HepG2 (cell line): ENCODE data around the gene C2orf49. TPM values are rescaled to one million over a fixed set of nuclear protein-coding genes. Genes with fewer than 3 reads are reported as not detected.
A peak's percentile ranks its signal among the peaks of the same experiment; 100 is the strongest.

ENCODE experiments used
- GATAD2A ChIP-seq: IDR thresholded peaks from 2 replicates; pipeline ENCODE4 v1.6.1; 2016
- HNRNPUL1 ChIP-seq: fragments of 200-400 bp; formaldehyde crosslinking; IDR thresholded peaks from 2 replicates; pipeline ENCODE4 v1.6.1; 2017; ENCODE audit warnings: low read depth, mild to moderate bottlenecking, low read length, moderate library complexity
- JARID2 ChIP-seq: sonication (generic); formaldehyde crosslinking; IDR thresholded peaks from 2 replicates; pipeline ENCODE4 v1.8.1; 2023; ENCODE audit warnings: missing genetic modification reagents, inconsistent platforms; ENCODE audit not compliant: insufficient replicate concordance
- JUND ChIP-seq: sonication (generic); formaldehyde crosslinking; IDR thresholded peaks from 2 replicates; pipeline ENCODE4 v1.8.0; 2022; ENCODE audit warnings: mild to moderate bottlenecking, missing genetic modification reagents
- KLF6 ChIP-seq: IDR thresholded peaks from 2 replicates; pipeline ENCODE4 v1.8.0; 2016; ENCODE audit warnings: missing biosample characterization, missing genetic modification reagents
- MZF1 ChIP-seq: sonication (generic); formaldehyde crosslinking; IDR thresholded peaks from 2 replicates; pipeline ENCODE4 v1.8.1; 2023; ENCODE audit warnings: mild to moderate bottlenecking, missing genetic modification reagents, borderline replicate concordance
- NFE2 ChIP-seq: sonication (generic); formaldehyde crosslinking; IDR thresholded peaks from 2 replicates; pipeline ENCODE4 v1.4.0; 2020; ENCODE audit warnings: missing genetic modification reagents
- NR2F6 ChIP-seq, 2 experiments: IDR thresholded peaks; 2 replicates each; pipeline ENCODE4 v1.6.1; 2016; ENCODE audit warnings: antibody characterized with exemption in 1 of 2, mild to moderate bottlenecking in 1 of 2
- SAP130 ChIP-seq: IDR thresholded peaks from 2 replicates; pipeline ENCODE4 v1.6.1; 2016; ENCODE audit warnings: low read depth
- ZFAT ChIP-seq: sonication (generic); formaldehyde crosslinking; conservative IDR thresholded peaks from 2 replicates; pipeline ENCODE4 v1.8.1; 2023; ENCODE audit warnings: missing genetic modification reagents, inconsistent platforms
- ZNF101 ChIP-seq: sonication (generic); formaldehyde crosslinking; IDR thresholded peaks from 2 replicates; pipeline ENCODE4 v1.4.0; 2020; ENCODE audit warnings: mild to moderate bottlenecking, low read depth, missing genetic modification reagents, borderline replicate concordance
- ZNF20 ChIP-seq: sonication (generic); formaldehyde crosslinking; IDR thresholded peaks from 2 replicates; pipeline ENCODE4 v1.4.0; 2020; ENCODE audit warnings: mild to moderate bottlenecking, moderate library complexity, missing genetic modification reagents
- ZNF274 ChIP-seq: sonication (generic); formaldehyde crosslinking; IDR thresholded peaks from 2 replicates; pipeline ENCODE4 v1.5.1; 2020; ENCODE audit warnings: mild to moderate bottlenecking, missing genetic modification reagents
- ZNF431 ChIP-seq: sonication (generic); formaldehyde crosslinking; IDR thresholded peaks from 2 replicates; pipeline ENCODE4 v1.9.0; 2022; ENCODE audit warnings: missing genetic modification reagents, low read depth, mild to moderate bottlenecking, borderline replicate concordance
- ZNF496 ChIP-seq: sonication (generic); formaldehyde crosslinking; IDR thresholded peaks from 2 replicates; pipeline ENCODE4 v1.8.1; 2023; ENCODE audit warnings: mild to moderate bottlenecking, moderate library complexity, missing genetic modification reagents; ENCODE audit not compliant: insufficient replicate concordance
- ZNF883 ChIP-seq: sonication (generic); formaldehyde crosslinking; IDR thresholded peaks from 2 replicates; pipeline ENCODE4 v1.5.1; 2020; ENCODE audit warnings: mild to moderate bottlenecking, missing genetic modification reagents; ENCODE audit errors: not compliant biosample characterization
- ZSCAN21 ChIP-seq: sonication (generic); formaldehyde crosslinking; IDR thresholded peaks from 2 replicates; pipeline ENCODE4 v1.8.0; 2022; ENCODE audit warnings: mild to moderate bottlenecking, missing genetic modification reagents, moderate library complexity, borderline replicate concordance
- polyA plus RNA-seq, 8 experiments: library from polyadenylated mRNA; depleted of rRNA in 3 of 8; stranded (reverse) in 7 of 8; unstranded in 1 of 8; fragments of >200 nt; fragmentation: Illumina TruSeq in 4 of 8; extraction: Trizol in 4 of 8; gene quantifications; 2 replicates each; pipeline versions ENCODE4 v1.2.1 to v1.2.3, GENCODE V29; 2011 to 2016; ENCODE audit warnings: low read depth in 4 of 8, missing spikeins in 1 of 8, mixed read lengths in 1 of 8; ENCODE audit not compliant: insufficient read depth in 1 of 8
- total RNA-seq, 5 experiments: library from RNA; depleted of rRNA; stranded (reverse); fragments of >200 nt; fragmentation: Illumina TruSeq; extraction: Trizol; gene quantifications; 2 replicates each; pipeline ENCODE4 v1.2.3, GENCODE V29; 2016; ENCODE audit warnings: low read depth in 1 of 5
- TF ChIP-seq, protein P1 (sequence below): sonication (generic); formaldehyde crosslinking; IDR thresholded peaks from 2 replicates; pipeline ENCODE4 v1.5.0; 2020; ENCODE audit warnings: mild to moderate bottlenecking, missing genetic modification reagents, borderline replicate concordance
- TF ChIP-seq, protein P2 (sequence below): sonication (generic); formaldehyde crosslinking; IDR thresholded peaks from 2 replicates; pipeline ENCODE4 v1.4.0; 2020; ENCODE audit warnings: mild to moderate bottlenecking, missing genetic modification reagents
- TF ChIP-seq, protein P3 (sequence below): sonication (generic); formaldehyde crosslinking; IDR thresholded peaks from 2 replicates; pipeline ENCODE4 v1.4.0; 2020; ENCODE audit warnings: low read depth, mild to moderate bottlenecking, missing genetic modification reagents

The C2orf49 gene
- total and polyA plus RNA-seq, 2 of the 13 experiments (the other 11 are each of a cell fraction or from before 2014, with no cell fraction given), result 24.7 to 28.8 TPM

DNA sequence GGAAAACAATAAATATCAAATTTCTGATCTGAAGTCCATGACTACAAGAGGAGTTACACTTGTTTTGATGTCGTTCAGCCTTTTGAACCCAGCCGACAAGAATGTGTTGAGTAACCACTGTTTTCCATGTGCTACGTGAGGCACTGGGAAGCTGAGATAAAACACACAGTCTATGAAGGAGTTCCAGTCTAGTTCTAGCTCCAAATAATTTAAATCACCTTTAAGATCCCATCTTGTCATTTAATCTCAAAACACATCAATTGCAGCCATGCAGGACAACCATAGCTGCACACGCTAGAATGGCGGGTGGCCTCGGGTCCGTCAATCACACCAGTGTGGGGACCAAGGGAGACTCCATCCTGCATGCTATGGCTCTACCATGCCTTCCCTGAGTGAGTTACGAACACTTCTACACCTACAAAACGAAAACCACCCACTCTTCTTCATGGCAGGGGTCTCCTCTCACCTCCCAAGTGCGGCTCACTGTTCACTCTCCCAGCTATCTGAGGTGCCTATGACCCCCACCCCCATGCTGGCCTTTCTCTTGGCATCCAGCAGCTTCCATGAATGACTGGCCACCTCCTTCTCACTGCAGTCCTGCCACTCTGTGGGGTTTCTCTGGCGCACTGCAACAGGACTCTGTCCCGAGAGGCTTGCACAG lies 57.7 kb downstream of the C2orf49 start (continued):
- TF ChIP-seq JARID2, result no peak
- TF ChIP-seq KLF6 (CRISPR knock-in tag), result no peak
- TF ChIP-seq ZSCAN21 (CRISPR knock-in tag), result no peak
- TF ChIP-seq ZFAT (CRISPR knock-in tag), result no peak
- TF ChIP-seq ZNF883, result no peak
- peak; percentile 80 for TF ChIP-seq GATAD2A (CRISPR knock-in tag)
- no peak for TF ChIP-seq HNRNPUL1
- TF ChIP-seq ZNF274 (CRISPR knock-in tag), result no peak
- no peak for TF ChIP-seq MZF1 (CRISPR knock-in tag)
- TF ChIP-seq ZNF101 (CRISPR knock-in tag), result no peak
- no peak for TF ChIP-seq ZNF431 (CRISPR knock-in tag)
- TF ChIP-seq ZNF20 (CRISPR knock-in tag), result no peak
- TF ChIP-seq, protein P1, sequence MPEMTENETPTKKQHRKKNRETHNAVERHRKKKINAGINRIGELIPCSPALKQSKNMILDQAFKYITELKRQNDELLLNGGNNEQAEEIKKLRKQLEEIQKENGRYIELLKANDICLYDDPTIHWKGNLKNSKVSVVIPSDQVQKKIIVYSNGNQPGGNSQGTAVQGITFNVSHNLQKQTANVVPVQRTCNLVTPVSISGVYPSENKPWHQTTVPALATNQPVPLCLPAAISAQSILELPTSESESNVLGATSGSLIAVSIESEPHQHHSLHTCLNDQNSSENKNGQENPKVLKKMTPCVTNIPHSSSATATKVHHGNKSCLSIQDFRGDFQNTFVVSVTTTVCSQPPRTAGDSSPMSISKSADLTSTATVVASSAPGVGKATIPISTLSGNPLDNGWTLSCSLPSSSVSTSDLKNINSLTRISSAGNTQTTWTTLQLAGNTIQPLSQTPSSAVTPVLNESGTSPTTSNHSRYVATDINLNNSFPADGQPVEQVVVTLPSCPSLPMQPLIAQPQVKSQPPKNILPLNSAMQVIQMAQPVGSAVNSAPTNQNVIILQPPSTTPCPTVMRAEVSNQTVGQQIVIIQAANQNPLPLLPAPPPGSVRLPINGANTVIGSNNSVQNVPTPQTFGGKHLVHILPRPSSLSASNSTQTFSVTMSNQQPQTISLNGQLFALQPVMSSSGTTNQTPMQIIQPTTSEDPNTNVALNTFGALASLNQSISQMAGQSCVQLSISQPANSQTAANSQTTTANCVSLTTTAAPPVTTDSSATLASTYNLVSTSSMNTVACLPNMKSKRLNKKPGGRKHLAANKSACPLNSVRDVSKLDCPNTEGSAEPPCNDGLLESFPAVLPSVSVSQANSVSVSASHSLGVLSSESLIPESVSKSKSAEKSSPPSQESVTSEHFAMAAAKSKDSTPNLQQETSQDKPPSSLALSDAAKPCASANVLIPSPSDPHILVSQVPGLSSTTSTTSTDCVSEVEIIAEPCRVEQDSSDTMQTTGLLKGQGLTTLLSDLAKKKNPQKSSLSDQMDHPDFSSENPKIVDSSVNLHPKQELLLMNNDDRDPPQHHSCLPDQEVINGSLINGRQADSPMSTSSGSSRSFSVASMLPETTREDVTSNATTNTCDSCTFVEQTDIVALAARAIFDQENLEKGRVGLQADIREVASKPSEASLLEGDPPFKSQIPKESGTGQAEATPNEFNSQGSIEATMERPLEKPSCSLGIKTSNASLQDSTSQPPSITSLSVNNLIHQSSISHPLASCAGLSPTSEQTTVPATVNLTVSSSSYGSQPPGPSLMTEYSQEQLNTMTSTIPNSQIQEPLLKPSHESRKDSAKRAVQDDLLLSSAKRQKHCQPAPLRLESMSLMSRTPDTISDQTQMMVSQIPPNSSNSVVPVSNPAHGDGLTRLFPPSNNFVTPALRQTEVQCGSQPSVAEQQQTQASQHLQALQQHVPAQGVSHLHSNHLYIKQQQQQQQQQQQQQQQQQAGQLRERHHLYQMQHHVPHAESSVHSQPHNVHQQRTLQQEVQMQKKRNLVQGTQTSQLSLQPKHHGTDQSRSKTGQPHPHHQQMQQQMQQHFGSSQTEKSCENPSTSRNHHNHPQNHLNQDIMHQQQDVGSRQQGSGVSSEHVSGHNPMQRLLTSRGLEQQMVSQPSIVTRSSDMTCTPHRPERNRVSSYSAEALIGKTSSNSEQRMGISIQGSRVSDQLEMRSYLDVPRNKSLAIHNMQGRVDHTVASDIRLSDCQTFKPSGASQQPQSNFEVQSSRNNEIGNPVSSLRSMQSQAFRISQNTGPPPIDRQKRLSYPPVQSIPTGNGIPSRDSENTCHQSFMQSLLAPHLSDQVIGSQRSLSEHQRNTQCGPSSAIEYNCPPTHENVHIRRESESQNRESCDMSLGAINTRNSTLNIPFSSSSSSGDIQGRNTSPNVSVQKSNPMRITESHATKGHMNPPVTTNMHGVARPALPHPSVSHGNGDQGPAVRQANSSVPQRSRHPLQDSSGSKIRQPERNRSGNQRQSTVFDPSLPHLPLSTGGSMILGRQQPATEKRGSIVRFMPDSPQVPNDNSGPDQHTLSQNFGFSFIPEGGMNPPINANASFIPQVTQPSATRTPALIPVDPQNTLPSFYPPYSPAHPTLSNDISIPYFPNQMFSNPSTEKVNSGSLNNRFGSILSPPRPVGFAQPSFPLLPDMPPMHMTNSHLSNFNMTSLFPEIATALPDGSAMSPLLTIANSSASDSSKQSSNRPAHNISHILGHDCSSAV (CRISPR knock-in tag), result no peak
- no peak for TF ChIP-seq ZNF496 (CRISPR knock-in tag)
- TF ChIP-seq NR2F6 (IDR thresholded peaks at IDR 0.05), result no peak
- TF ChIP-seq NR2F6 (CRISPR knock-in tag; IDR thresholded peaks at IDR 0.05), result peak; percentile 59
- TF ChIP-seq, protein P2, sequence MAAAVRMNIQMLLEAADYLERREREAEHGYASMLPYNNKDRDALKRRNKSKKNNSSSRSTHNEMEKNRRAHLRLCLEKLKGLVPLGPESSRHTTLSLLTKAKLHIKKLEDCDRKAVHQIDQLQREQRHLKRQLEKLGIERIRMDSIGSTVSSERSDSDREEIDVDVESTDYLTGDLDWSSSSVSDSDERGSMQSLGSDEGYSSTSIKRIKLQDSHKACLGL, result no peak
- TF ChIP-seq, protein P3, sequence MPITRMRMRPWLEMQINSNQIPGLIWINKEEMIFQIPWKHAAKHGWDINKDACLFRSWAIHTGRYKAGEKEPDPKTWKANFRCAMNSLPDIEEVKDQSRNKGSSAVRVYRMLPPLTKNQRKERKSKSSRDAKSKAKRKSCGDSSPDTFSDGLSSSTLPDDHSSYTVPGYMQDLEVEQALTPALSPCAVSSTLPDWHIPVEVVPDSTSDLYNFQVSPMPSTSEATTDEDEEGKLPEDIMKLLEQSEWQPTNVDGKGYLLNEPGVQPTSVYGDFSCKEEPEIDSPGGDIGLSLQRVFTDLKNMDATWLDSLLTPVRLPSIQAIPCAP (CRISPR knock-in tag), result no peak
- TF ChIP-seq SAP130 (CRISPR knock-in tag), result peak; percentile 81
- TF ChIP-seq NFE2 (CRISPR knock-in tag), result no peak
- TF ChIP-seq JUND (CRISPR knock-in tag), result no peak
